IMR-90 (cell line): ENCODE results near the gene CD80. TPM values are rescaled to one million over a fixed set of nuclear protein-coding genes. Genes with fewer than 3 reads are reported as not detected.

Experiments
- ATAC-seq: fragments of 200-7000 bp; cut with Tn5 transposase; 2 replicates; pipeline ENCODE4 v1.9.1; 2020; ENCODE audit warnings: low read depth, mild to moderate bottlenecking, moderate library complexity
- BruUV-seq: library from RNA; stranded (reverse); fragments of 400-500 nt; replicated peaks from 2 replicates; lab custom pipeline; 2021; lab: Mats Ljungman, UMichigan
- CTCF ChIA-PET: fragments of 300-600 bp; formaldehyde crosslinking; extraction: SDS; loops from one replicate; lab custom pipeline; 2021; ENCODE audit warnings: antibody characterized with exemption; lab: Yijun Ruan, JAX
- POLR2A ChIA-PET: fragments of 300-600 bp; sonication (Branson Sonifier 250); formaldehyde crosslinking; loops from one replicate; lab custom pipeline; 2022; ENCODE audit warnings: antibody characterized with exemption; ENCODE audit not compliant: unreplicated experiment; lab: Charles Lee
- DNase-seq: peaks from one replicate; pipeline ENCODE4 v3.0.0; 2013
- H2AFZ ChIP-seq: replicated peaks from 2 replicates; pipeline ENCODE3; 2013; ENCODE audit warnings: low read length, mild to moderate bottlenecking; ENCODE audit not compliant: poor library complexity
- H2AK5ac ChIP-seq: 2 replicates; pipeline ENCODE4 v1.6.1; 2013; ENCODE audit warnings: low read depth, low read length, inconsistent platforms
- H2AK9ac ChIP-seq: replicated peaks from 2 replicates; pipeline ENCODE3; 2013; ENCODE audit warnings: mild to moderate bottlenecking, low read depth, low read length, moderate library complexity; ENCODE audit not compliant: poor library complexity
- H2BK120ac ChIP-seq: 2 replicates; pipeline ENCODE4 v1.6.1; 2013; ENCODE audit warnings: low read depth, low read length, inconsistent platforms
- H2BK15ac ChIP-seq: 3 replicates; pipeline ENCODE4 v1.6.1; 2013; ENCODE audit warnings: low read depth, low read length, inconsistent platforms
- H2BK20ac ChIP-seq: 2 replicates; pipeline ENCODE4 v1.6.1; 2013; ENCODE audit warnings: low read depth, mild to moderate bottlenecking, inconsistent platforms, low read length, moderate library complexity
- H2BK5ac ChIP-seq: 2 replicates; pipeline ENCODE4 v1.6.1; 2013; ENCODE audit warnings: mild to moderate bottlenecking, low read depth, low read length, inconsistent platforms; ENCODE audit not compliant: poor library complexity, severe bottlenecking
- H3K14ac ChIP-seq: replicated peaks from 2 replicates; pipeline ENCODE4 v1.6.1; 2013; ENCODE audit warnings: low read depth, low read length, inconsistent platforms
- H3K18ac ChIP-seq: 2 replicates; pipeline ENCODE4 v1.6.1; 2013; ENCODE audit warnings: low read depth, low read length, control low read depth
- H3K23ac ChIP-seq: 2 replicates; pipeline ENCODE4 v1.6.1; 2013; ENCODE audit warnings: low read depth, low read length, inconsistent platforms
- H3K27ac ChIP-seq: 2 replicates; pipeline ENCODE4 v1.5.1; 2013; ENCODE audit warnings: mild to moderate bottlenecking, control low read depth, low read length; ENCODE audit not compliant: insufficient read depth
- H3K27me3 ChIP-seq: 2 replicates; pipeline ENCODE4 v1.6.1; 2013; ENCODE audit warnings: low read length; ENCODE audit not compliant: control insufficient read depth, insufficient read depth
- H3K36me3 ChIP-seq: 2 replicates; pipeline ENCODE4 v1.6.1; 2013; ENCODE audit warnings: low read length, mixed read lengths; ENCODE audit not compliant: control insufficient read depth, insufficient read depth
- H3K4ac ChIP-seq: 2 replicates; pipeline ENCODE4 v1.6.1; 2013; ENCODE audit warnings: low read depth, low read length, inconsistent platforms
- H3K4me1 ChIP-seq: 2 replicates; pipeline ENCODE4 v1.6.1; 2013; ENCODE audit warnings: low read length, mixed read lengths; ENCODE audit not compliant: control insufficient read depth, insufficient read depth
- H3K4me2 ChIP-seq: 2 replicates; pipeline ENCODE4 v1.6.1; 2013; ENCODE audit warnings: low read depth, mild to moderate bottlenecking, control low read depth, low read length, moderate library complexity
- H3K4me3 ChIP-seq: 2 replicates; pipeline ENCODE4 v1.5.1; 2013; ENCODE audit warnings: low read depth, mild to moderate bottlenecking, control low read depth, low read length, moderate library complexity; ENCODE audit not compliant: insufficient read depth
- H3K56ac ChIP-seq: 2 replicates; pipeline ENCODE4 v1.6.1; 2013; ENCODE audit warnings: low read length, inconsistent platforms; ENCODE audit not compliant: insufficient read depth; ENCODE audit errors: extremely low read depth
- H3K79me1 ChIP-seq, 2 experiments: 2 replicates each; pipeline ENCODE4 v1.6.1; 2013; ENCODE audit warnings: low read length in 2 of 2, inconsistent platforms in 1 of 2, low read depth in 1 of 2
- H3K9ac ChIP-seq: 2 replicates; pipeline ENCODE4 v1.6.1; 2013; ENCODE audit warnings: low read depth, low read length, control low read depth
- H3K9me1 ChIP-seq: 2 replicates; pipeline ENCODE4 v1.6.1; 2013; ENCODE audit warnings: low read length, inconsistent platforms; ENCODE audit not compliant: insufficient read depth
- H3K9me3 ChIP-seq: 2 replicates; pipeline ENCODE4 v1.6.1; 2013; ENCODE audit warnings: low read length; ENCODE audit not compliant: control insufficient read depth, insufficient read depth
- H4K20me1 ChIP-seq: 2 replicates; pipeline ENCODE4 v1.6.1; 2013; ENCODE audit warnings: low read length, inconsistent platforms; ENCODE audit not compliant: insufficient read depth
- H4K5ac ChIP-seq: 2 replicates; pipeline ENCODE4 v1.6.1; 2013; ENCODE audit warnings: mild to moderate bottlenecking, low read depth, low read length, control low read depth
- H4K8ac ChIP-seq, 2 experiments: 2 replicates each; pipeline ENCODE4 v1.6.1; 2013; ENCODE audit warnings: low read depth in 2 of 2, low read length in 2 of 2, control low read depth in 1 of 2, inconsistent platforms in 1 of 2
- H4K91ac ChIP-seq: 2 replicates; pipeline ENCODE4 v1.6.1; 2013; ENCODE audit warnings: low read depth, low read length, inconsistent platforms; ENCODE audit not compliant: insufficient read depth
- MAZ ChIP-seq: IDR thresholded peaks from 2 replicates; pipeline ENCODE4 v1.6.1; 2012; ENCODE audit warnings: low read depth, mild to moderate bottlenecking, low read length, improper control_type of control experiment, moderate library complexity, borderline replicate concordance
- MXI1 ChIP-seq: IDR thresholded peaks from 2 replicates; pipeline ENCODE4 v1.6.1; 2012; ENCODE audit warnings: low read depth, mild to moderate bottlenecking, low read length, moderate library complexity, borderline replicate concordance
- RFX5 ChIP-seq: IDR thresholded peaks from 2 replicates; pipeline ENCODE4 v1.8.0; 2012; ENCODE audit warnings: low read depth, mild to moderate bottlenecking, low read length, moderate library complexity
- SMC3 ChIP-seq: fragments of 150-350 bp; IDR thresholded peaks from 2 replicates; pipeline ENCODE4 v1.6.1; 2016; ENCODE audit warnings: low read depth, mild to moderate bottlenecking, antibody characterized with exemption, low read length, moderate library complexity
- WGBS, 2 experiments: methylation state at CpG; one replicate each; pipeline versions ENCODE4 v1.1.5 to v1.1.7; 2013; ENCODE audit warnings: missing lambda C conversion rate in 2 of 2; ENCODE audit not compliant: insufficient read length in 1 of 2; ENCODE audit errors: extremely low coverage in 2 of 2; 5-methylcytosine and 5-hydroxymethylcytosine counted together
- dilution Hi-C: fragments of 300-500 bp; cut with HindIII; formaldehyde crosslinking; loops from one replicate; pipeline ENCODE4 v1.14.3; 2018; ENCODE audit warnings: low sequenced_read_pairs; ENCODE audit not compliant: unreplicated experiment
- in situ Hi-C: fragments of 300-500 bp; cut with MboI; formaldehyde crosslinking; loops from 3 replicates; pipeline ENCODE4 v1.14.3; 2019; ENCODE audit warnings: low sequenced_read_pairs, inconsistent platforms, mixed read lengths
- intact Hi-C: fragments of 100-400 bp; cut with micrococcal nuclease; formaldehyde crosslinking; loops from 2 replicates; pipeline ENCODE4 v1.10.0; 2022
- polyA plus RNA-seq, 3 experiments: library from polyadenylated mRNA; depleted of rRNA; stranded (reverse); fragments of >200 nt; gene quantifications; 2 replicates each; pipeline ENCODE4 v1.2.3, GENCODE V29; 2012; ENCODE audit warnings: low replicate concordance in 1 of 3
- total RNA-seq: library from RNA; depleted of rRNA; stranded (reverse); fragments of >200 nt; gene quantifications from 2 replicates; pipeline ENCODE4 v1.2.3, GENCODE V29; 2012
- TF ChIP-seq, protein P1 (sequence below): conservative IDR thresholded peaks from 2 replicates; pipeline ENCODE4 v1.5.1; 2012; ENCODE audit warnings: mild to moderate bottlenecking, low read depth, low read length, improper control_type of control experiment
- TF ChIP-seq, protein P2 (sequence below): fragments of 150-350 bp; IDR thresholded peaks from 2 replicates; pipeline ENCODE4 v1.6.1; 2016; ENCODE audit warnings: low read depth, mild to moderate bottlenecking, low read length, moderate library complexity, borderline replicate concordance

CD80 gene
- total and polyA plus RNA-seq, 2 of the 4 experiments (the other 2 are of a cell fraction) = not detected

DNA sequence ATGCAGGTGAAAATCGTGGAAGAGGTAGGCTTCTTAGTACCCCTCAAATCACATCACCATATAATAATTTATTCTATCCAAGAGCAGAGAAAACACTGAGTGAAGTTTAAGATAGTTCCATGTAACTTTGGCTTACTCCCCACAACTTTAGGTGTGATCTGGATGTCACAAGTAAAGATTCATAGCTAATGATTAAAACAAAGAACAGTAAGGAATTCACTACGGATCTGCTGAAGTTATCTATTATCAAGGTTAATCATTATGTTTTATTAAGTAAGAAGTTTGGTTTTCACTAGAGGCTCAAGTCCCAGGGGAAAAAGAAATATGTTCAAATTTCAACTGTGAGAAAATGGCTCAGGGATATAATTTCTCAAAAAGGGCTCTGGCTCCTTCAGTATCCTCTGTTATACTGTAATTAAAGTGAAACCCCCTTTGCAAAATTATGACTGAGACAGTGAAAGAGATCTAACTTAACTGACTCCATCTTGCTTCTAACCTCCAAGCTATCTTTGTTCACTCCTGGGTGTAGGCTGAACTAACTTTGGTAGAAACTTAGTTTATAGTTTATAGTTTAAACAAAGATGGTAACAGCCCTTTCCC, 17.1 kb downstream of the CD80 start:
- ChIA-PET POLR2A (no interaction called here), CTCF (no interaction called here)
- no TSS peak for BruUV-seq
- no CpG with 5 or more reads among the region's 2 CpGs for WGBS, 2 experiments
- no peak overlapping the region for H3K4me3 ChIP-seq
- no peaks in the 10 kb centered on the region for H3K4me1 ChIP-seq
- H4K20me1 ChIP-seq = no peaks in the 10 kb centered on the region
- H2BK120ac ChIP-seq = no peak overlapping the region
- no peak overlapping the region for H4K8ac ChIP-seq
- H3K36me3 ChIP-seq = no peaks in the 10 kb centered on the region
- H2AK9ac ChIP-seq = no peak overlapping the region
- intact Hi-C loops (no loop called here), in situ Hi-C loops (no loop called here), dilution Hi-C loops (no loop called here)
- no peak overlapping the region for H3K56ac ChIP-seq
- no peak overlapping the region for H3K18ac ChIP-seq
- H3K9me1 ChIP-seq = no peaks in the 10 kb centered on the region
- no peak overlapping the region for H3K9ac ChIP-seq
- no peak overlapping the region for H2BK20ac ChIP-seq
- ATAC-seq (no peak), DNase-seq (no peak)
- no peak overlapping the region for H3K23ac ChIP-seq
- no peak overlapping the region for H3K14ac ChIP-seq
- H3K4ac ChIP-seq = no peak overlapping the region
- H2AK5ac ChIP-seq = no peak overlapping the region
- H3K4me2 ChIP-seq = no peak overlapping the region
- H3K27me3 ChIP-seq = no peaks in the 10 kb centered on the region; the same call in 1 of the 2 replicates
- TF ChIP-seq RFX5 (no peak), SMC3 (no peak), MXI1 (no peak), MAZ (no peak)
- TF ChIP-seq, protein P1, sequence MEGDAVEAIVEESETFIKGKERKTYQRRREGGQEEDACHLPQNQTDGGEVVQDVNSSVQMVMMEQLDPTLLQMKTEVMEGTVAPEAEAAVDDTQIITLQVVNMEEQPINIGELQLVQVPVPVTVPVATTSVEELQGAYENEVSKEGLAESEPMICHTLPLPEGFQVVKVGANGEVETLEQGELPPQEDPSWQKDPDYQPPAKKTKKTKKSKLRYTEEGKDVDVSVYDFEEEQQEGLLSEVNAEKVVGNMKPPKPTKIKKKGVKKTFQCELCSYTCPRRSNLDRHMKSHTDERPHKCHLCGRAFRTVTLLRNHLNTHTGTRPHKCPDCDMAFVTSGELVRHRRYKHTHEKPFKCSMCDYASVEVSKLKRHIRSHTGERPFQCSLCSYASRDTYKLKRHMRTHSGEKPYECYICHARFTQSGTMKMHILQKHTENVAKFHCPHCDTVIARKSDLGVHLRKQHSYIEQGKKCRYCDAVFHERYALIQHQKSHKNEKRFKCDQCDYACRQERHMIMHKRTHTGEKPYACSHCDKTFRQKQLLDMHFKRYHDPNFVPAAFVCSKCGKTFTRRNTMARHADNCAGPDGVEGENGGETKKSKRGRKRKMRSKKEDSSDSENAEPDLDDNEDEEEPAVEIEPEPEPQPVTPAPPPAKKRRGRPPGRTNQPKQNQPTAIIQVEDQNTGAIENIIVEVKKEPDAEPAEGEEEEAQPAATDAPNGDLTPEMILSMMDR = no peak
- TF ChIP-seq, protein P2, sequence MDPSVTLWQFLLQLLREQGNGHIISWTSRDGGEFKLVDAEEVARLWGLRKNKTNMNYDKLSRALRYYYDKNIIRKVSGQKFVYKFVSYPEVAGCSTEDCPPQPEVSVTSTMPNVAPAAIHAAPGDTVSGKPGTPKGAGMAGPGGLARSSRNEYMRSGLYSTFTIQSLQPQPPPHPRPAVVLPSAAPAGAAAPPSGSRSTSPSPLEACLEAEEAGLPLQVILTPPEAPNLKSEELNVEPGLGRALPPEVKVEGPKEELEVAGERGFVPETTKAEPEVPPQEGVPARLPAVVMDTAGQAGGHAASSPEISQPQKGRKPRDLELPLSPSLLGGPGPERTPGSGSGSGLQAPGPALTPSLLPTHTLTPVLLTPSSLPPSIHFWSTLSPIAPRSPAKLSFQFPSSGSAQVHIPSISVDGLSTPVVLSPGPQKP = no peak
- no peak overlapping the region for H2BK15ac ChIP-seq
- no peak overlapping the region for H4K5ac ChIP-seq
- no peak overlapping the region for H2BK5ac ChIP-seq
- no peak overlapping the region for H3K27ac ChIP-seq
- no peaks in the 10 kb centered on the region for H3K79me1 ChIP-seq
- no peaks in the 10 kb centered on the region for H3K9me3 ChIP-seq
- no peak overlapping the region for H2AFZ ChIP-seq
- H4K91ac ChIP-seq = no peak overlapping the region
